Measurements from ENCODE around the gene FAHD2A. TPM values are rescaled to one million over a fixed set of nuclear protein-coding genes. Genes with fewer than 3 reads are reported as not detected.

FAHD2A gene
- total and polyA plus RNA-seq, 2 donors (not counting 3 experiments of a cell fraction or from before 2014, with no cell fraction given): 33.1 to 37.0 TPM

DNA sequence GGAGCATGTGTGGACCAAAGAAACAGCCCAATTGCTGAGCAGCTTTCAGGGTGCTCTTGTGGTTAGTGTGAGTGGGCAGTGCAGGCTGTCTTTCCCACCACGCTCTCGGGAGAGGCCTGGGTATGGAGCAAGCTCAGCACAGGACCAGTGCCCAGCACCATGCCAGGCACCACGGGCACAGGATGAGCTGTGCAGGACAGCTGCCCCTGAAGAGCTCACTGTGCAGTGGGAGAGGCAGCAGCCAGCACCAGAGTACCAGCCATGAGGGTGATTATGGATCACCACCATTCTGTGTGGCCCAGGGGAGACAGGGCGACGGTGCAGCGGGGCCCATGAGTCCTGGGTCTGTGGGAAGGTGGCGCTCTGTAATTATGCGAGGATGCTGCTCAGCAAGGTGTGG is 29.7 kb upstream of the FAHD2A start:
- Histone ChIP-seq H3K4me2 (ENCODE audit: insufficient read depth, low read length) (no peak overlapping the region), H3K4me3 (replicated peaks in 1 of 3; ENCODE audit: insufficient read depth in 1 of 3, low read depth in 1 of 3, low read length in 3 of 3) (no peak overlapping the region), H2AFZ (ENCODE audit: low read depth, low read length) (no peak overlapping the region), H3K4me1 (ENCODE audit: control insufficient read depth, extremely low read depth, insufficient read depth, low read length) (no peaks in the 10 kb centered on the region), H4K20me1 (replicated peaks; ENCODE audit: control insufficient read depth, extremely low read depth, insufficient read depth, low read length) (no peaks in the 10 kb centered on the region), H3K36me3 (ENCODE audit: control insufficient read depth in 2 of 2, extremely low read depth in 1 of 2, insufficient read depth in 2 of 2, low read length in 2 of 2) (no peaks in the 10 kb centered on the region), H3K9ac (replicated peaks; ENCODE audit: extremely low read depth, insufficient read depth, low read length) (no peak overlapping the region), H3K9me1 (replicated peaks; ENCODE audit: control insufficient read depth, extremely low read depth, insufficient read depth, low read length) (no peaks in the 10 kb centered on the region), H3K9me3 (replicated peaks; ENCODE audit: control insufficient read depth, insufficient read depth, low read length) (no peaks in the 10 kb centered on the region), H3K79me2 (ENCODE audit: control insufficient read depth, insufficient read depth, low read length) (no peaks in the 10 kb centered on the region), H3K27ac (ENCODE audit: insufficient read depth, low read depth, low read length) (no peak overlapping the region), H3K27me3 (ENCODE audit: control insufficient read depth in 2 of 2, insufficient read depth in 2 of 2, low read length in 2 of 2) (peaks cover 0 to 2% of the 10 kb centered on the region in 2 experiments)
- no peak for DNase-seq (ENCODE audit: low read depth, low spot score)
- TF ChIP-seq MYC (IDR thresholded peaks at IDR 0.05; ENCODE audit: low read depth, low read length) (no peak), POLR2AphosphoS5 (IDR thresholded peaks at IDR 0.05; ENCODE audit: insufficient read depth, low read depth, low read length) (no peak), GATA2 (IDR thresholded peaks at IDR 0.05; ENCODE audit: insufficient read depth, insufficient read length, low read depth, low read length) (no peak), FOS (IDR thresholded peaks at IDR 0.05; ENCODE audit: borderline replicate concordance, insufficient read depth, low read length) (no peak), JUN (IDR thresholded peaks at IDR 0.05; ENCODE audit: borderline replicate concordance, insufficient read depth, insufficient read length, low read depth) (no peak), POLR2A (IDR thresholded peaks at IDR 0.05; ENCODE audit: low read depth, low read length) (no peak), EZH2 (IDR thresholded peaks at IDR 0.05; ENCODE audit: borderline replicate concordance, low read depth, low read length, severe bottlenecking) (no peak)
- TF ChIP-seq, protein P1, sequence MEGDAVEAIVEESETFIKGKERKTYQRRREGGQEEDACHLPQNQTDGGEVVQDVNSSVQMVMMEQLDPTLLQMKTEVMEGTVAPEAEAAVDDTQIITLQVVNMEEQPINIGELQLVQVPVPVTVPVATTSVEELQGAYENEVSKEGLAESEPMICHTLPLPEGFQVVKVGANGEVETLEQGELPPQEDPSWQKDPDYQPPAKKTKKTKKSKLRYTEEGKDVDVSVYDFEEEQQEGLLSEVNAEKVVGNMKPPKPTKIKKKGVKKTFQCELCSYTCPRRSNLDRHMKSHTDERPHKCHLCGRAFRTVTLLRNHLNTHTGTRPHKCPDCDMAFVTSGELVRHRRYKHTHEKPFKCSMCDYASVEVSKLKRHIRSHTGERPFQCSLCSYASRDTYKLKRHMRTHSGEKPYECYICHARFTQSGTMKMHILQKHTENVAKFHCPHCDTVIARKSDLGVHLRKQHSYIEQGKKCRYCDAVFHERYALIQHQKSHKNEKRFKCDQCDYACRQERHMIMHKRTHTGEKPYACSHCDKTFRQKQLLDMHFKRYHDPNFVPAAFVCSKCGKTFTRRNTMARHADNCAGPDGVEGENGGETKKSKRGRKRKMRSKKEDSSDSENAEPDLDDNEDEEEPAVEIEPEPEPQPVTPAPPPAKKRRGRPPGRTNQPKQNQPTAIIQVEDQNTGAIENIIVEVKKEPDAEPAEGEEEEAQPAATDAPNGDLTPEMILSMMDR (IDR thresholded peaks at IDR 0.05; ENCODE audit: extremely low read depth in 1 of 2, insufficient read depth in 1 of 2, low read depth in 1 of 2, low read length in 2 of 2): no peak
- TF ChIP-seq, protein P2, sequence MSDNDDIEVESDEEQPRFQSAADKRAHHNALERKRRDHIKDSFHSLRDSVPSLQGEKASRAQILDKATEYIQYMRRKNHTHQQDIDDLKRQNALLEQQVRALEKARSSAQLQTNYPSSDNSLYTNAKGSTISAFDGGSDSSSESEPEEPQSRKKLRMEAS (IDR thresholded peaks at IDR 0.05; ENCODE audit: insufficient read depth, insufficient read length): no peak
- ChIA-PET POLR2A (no interaction called here), CTCF (no interaction called here)
- intact Hi-C loops (cut with micrococcal nuclease) (no loop called here), dilution Hi-C loops (cut with MboI; ENCODE audit: extremely low pct_ligation_motif_present, low sequenced_read_pairs) (no loop called here)
- FAIRE-seq: no peak
- BruUV-seq (replicated peaks): no TSS peak
